ENCODE data around the gene KNDC1. TPM values are rescaled to one million over a fixed set of nuclear protein-coding genes. Genes with fewer than 3 reads are reported as not detected.

The KNDC1 gene
- total and polyA plus RNA-seq, 2 of the 4 experiments (the other 2 are of a cell fraction), result 0.18 to 1.1 TPM

DNA sequence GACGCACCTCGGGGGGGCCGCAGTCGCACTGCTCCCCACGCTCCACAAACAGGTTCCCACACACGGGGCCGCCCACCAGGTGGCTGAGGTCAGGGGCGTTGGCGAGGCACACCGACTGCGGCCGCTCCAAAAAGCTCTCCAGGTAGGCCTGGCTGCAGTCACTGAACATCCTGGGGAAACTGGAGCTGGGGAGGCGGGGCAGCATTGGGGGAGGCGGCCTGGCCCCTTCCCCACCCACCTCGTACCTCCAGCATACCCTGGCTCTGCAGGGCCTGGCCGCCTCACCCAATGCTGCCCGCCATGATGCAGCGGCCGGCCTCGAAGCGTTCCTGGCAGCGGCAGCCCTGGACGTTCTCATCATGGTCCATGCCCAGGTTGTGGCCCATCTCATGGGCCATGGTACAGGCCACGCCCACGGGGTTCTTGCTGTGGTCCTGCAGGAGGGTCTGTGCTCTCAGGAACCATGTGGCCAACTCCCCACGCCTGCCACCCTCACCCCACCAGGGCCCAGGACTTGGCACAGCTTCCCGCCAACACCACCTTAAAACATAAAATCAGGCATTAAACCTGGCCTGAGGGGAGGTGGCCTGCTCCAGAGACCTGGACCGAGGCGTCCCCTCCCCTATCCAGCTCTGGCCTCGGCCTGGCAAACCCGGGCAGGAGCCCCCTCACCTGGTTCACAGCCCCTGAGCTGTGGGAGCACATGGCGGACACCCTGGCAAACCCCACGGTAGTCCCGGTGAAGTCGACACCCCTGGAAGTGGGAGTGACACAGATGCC lies 111.7 kb downstream of the KNDC1 start:
- Histone ChIP-seq H2AK9ac (replicated peaks; ENCODE audit: low read depth, low read length, poor library complexity) (no peak overlapping the region), H4K5ac (ENCODE audit: low read depth, low read length) (no peak overlapping the region), H2BK5ac (ENCODE audit: low read depth, low read length, poor library complexity, severe bottlenecking) (no peak overlapping the region), H3K56ac (ENCODE audit: extremely low read depth, insufficient read depth, low read length) (no peak overlapping the region), H4K8ac (ENCODE audit: low read depth in 2 of 2, low read length in 2 of 2) (no peak overlapping the region), H3K18ac (ENCODE audit: low read depth, low read length) (no peak overlapping the region), H3K79me1 (ENCODE audit: low read depth in 1 of 2, low read length in 2 of 2) (no peaks in the 10 kb centered on the region), H3K9me1 (ENCODE audit: insufficient read depth, low read length) (no peaks in the 10 kb centered on the region), H4K20me1 (ENCODE audit: insufficient read depth, low read length) (no peaks in the 10 kb centered on the region), H3K4me1 (ENCODE audit: control insufficient read depth, insufficient read depth, low read length) (no peaks in the 10 kb centered on the region), H3K4me2 (ENCODE audit: low read depth, low read length) (no peak overlapping the region), H3K14ac (replicated peaks; ENCODE audit: low read depth, low read length) (no peak overlapping the region), H2AK5ac (ENCODE audit: low read depth, low read length) (no peak overlapping the region), H3K27me3 (ENCODE audit: control insufficient read depth, insufficient read depth, low read length) (peaks cover 9% of the 10 kb centered on the region), H2AFZ (replicated peaks; ENCODE audit: low read length, poor library complexity) (no peak overlapping the region), H3K4ac (ENCODE audit: low read depth, low read length) (no peak overlapping the region), H3K9ac (ENCODE audit: low read depth, low read length) (no peak overlapping the region), H2BK20ac (ENCODE audit: low read depth, low read length) (no peak overlapping the region), H3K23ac (ENCODE audit: low read depth, low read length) (no peak overlapping the region), H2BK120ac (ENCODE audit: low read depth, low read length) (no peak overlapping the region), H3K36me3 (ENCODE audit: control insufficient read depth, insufficient read depth, low read length) (peaks cover 4% of the 10 kb centered on the region; the same call in 1 of the 2 replicates), H3K27ac (ENCODE audit: insufficient read depth, low read length) (no peak overlapping the region), H2BK15ac (ENCODE audit: low read depth, low read length) (no peak overlapping the region), H4K91ac (ENCODE audit: insufficient read depth, low read depth, low read length) (no peak overlapping the region), H3K4me3 (ENCODE audit: insufficient read depth, low read depth, low read length) (no peak overlapping the region), H3K9me3 (ENCODE audit: control insufficient read depth, insufficient read depth, low read length) (no peaks in the 10 kb centered on the region)
- 88% methylated on average over 14 of the region's 35 CpGs; no CpG with 5 or more reads in 1 of the 2 experiments for WGBS, 2 experiments (ENCODE audit: extremely low coverage in 2 of 2, insufficient read length in 1 of 2)
- DNase-seq, result no peak
- dilution Hi-C loops (cut with HindIII; ENCODE audit: low sequenced_read_pairs, unreplicated experiment) (no loop called here), in situ Hi-C loops (cut with MboI; ENCODE audit: low sequenced_read_pairs) (loop anchor here (25.0 kb wide), 1 partner anchor 609 kb away; no protein-coding TSS in a partner anchor), intact Hi-C loops (cut with micrococcal nuclease) (no loop called here)
- no peak for ATAC-seq (ENCODE audit: low read depth)
- TF ChIP-seq CEBPB (IDR thresholded peaks at IDR 0.05; ENCODE audit: low read depth, low read length), result no peak
- TF ChIP-seq RFX5 (IDR thresholded peaks at IDR 0.05; ENCODE audit: low read depth, low read length), result no peak
- no peak for TF ChIP-seq USF2 (IDR thresholded peaks at IDR 0.05; ENCODE audit: low read depth, low read length)
- TF ChIP-seq, protein P1, sequence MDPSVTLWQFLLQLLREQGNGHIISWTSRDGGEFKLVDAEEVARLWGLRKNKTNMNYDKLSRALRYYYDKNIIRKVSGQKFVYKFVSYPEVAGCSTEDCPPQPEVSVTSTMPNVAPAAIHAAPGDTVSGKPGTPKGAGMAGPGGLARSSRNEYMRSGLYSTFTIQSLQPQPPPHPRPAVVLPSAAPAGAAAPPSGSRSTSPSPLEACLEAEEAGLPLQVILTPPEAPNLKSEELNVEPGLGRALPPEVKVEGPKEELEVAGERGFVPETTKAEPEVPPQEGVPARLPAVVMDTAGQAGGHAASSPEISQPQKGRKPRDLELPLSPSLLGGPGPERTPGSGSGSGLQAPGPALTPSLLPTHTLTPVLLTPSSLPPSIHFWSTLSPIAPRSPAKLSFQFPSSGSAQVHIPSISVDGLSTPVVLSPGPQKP (IDR thresholded peaks at IDR 0.05; ENCODE audit: borderline replicate concordance, low read depth, low read length), result no peak
- TF ChIP-seq RCOR1 (IDR thresholded peaks at IDR 0.05; ENCODE audit: insufficient replicate concordance, low read length), result no peak
- no peak for TF ChIP-seq SMC3 (IDR thresholded peaks at IDR 0.05; ENCODE audit: low read depth, low read length)
- no peak for TF ChIP-seq MAFK (IDR thresholded peaks at IDR 0.05; ENCODE audit: low read depth, low read length)
- no peak for TF ChIP-seq MXI1 (IDR thresholded peaks at IDR 0.05; ENCODE audit: borderline replicate concordance, low read depth, low read length)
- TF ChIP-seq POLR2A (IDR thresholded peaks at IDR 0.05; ENCODE audit: low read depth, low read length), result no peak
- no peak for TF ChIP-seq NFE2L2 (IDR thresholded peaks at IDR 0.05; ENCODE audit: low read depth, low read length)
- no peak for TF ChIP-seq MAZ (IDR thresholded peaks at IDR 0.05; ENCODE audit: borderline replicate concordance, low read depth, low read length)
- TF ChIP-seq, protein P2, sequence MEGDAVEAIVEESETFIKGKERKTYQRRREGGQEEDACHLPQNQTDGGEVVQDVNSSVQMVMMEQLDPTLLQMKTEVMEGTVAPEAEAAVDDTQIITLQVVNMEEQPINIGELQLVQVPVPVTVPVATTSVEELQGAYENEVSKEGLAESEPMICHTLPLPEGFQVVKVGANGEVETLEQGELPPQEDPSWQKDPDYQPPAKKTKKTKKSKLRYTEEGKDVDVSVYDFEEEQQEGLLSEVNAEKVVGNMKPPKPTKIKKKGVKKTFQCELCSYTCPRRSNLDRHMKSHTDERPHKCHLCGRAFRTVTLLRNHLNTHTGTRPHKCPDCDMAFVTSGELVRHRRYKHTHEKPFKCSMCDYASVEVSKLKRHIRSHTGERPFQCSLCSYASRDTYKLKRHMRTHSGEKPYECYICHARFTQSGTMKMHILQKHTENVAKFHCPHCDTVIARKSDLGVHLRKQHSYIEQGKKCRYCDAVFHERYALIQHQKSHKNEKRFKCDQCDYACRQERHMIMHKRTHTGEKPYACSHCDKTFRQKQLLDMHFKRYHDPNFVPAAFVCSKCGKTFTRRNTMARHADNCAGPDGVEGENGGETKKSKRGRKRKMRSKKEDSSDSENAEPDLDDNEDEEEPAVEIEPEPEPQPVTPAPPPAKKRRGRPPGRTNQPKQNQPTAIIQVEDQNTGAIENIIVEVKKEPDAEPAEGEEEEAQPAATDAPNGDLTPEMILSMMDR (conservative IDR thresholded peaks at IDR 0.05; ENCODE audit: low read depth, low read length), result no peak
- no peak for TF ChIP-seq RAD21 (IDR thresholded peaks at IDR 0.05; ENCODE audit: low read length)
- no peak for TF ChIP-seq BHLHE40 (IDR thresholded peaks at IDR 0.05; ENCODE audit: low read depth, low read length)
- CTCF ChIA-PET, result no interaction called here
- no TSS peak for BruUV-seq (replicated peaks)
- POLR2A ChIA-PET (ENCODE audit: unreplicated experiment), result no interaction called here
